SK-N-SH (cell line): ENCODE results near the gene CLDN19. TPM values are rescaled to one million over a fixed set of nuclear protein-coding genes. Genes with fewer than 3 reads are reported as not detected.

Experiments
- CTCF ChIA-PET: fragments of 300-600, 350-600 bp; formaldehyde crosslinking; extraction: SDS; loops from one replicate; lab custom pipeline; 2021; lab: Yijun Ruan, JAX
- POLR2A ChIA-PET: fragments of 350-600 bp; sonication (Branson Sonifier 250); formaldehyde crosslinking; extraction: SDS; loops from one replicate; lab custom pipeline; 2020; ENCODE audit warnings: antibody characterized with exemption, inconsistent platforms; lab: Yijun Ruan, JAX
- DNase-seq: peaks from one replicate; pipeline ENCODE4 v3.0.0; 2012
- H2AFZ ChIP-seq: fragments of 200-600 bp; sonication (generic); 2 replicates; pipeline ENCODE4 v1.8.1; 2016; ENCODE audit warnings: antibody characterized with exemption, mild to moderate bottlenecking, low read depth
- H3F3A ChIP-seq: fragments of 200-600 bp; sonication (generic); replicated peaks from 2 replicates; pipeline ENCODE3; 2016; ENCODE audit warnings: antibody characterized with exemption, mild to moderate bottlenecking; ENCODE audit not compliant: insufficient read depth
- H3K27ac ChIP-seq, 2 experiments: fragments of 200-500 bp in 1 of 2; fragments of 200-600 bp in 1 of 2; sonication (Bioruptor generic) in 1 of 2; sonication (generic), shearing (Covaris generic) in 1 of 2; 2 replicates each; pipeline versions ENCODE4 v1.5.1 to v1.6.1; 2014 to 2016; ENCODE audit warnings: low read depth in 2 of 2, inconsistent platforms in 1 of 2, low read length in 1 of 2, mild to moderate bottlenecking in 1 of 2, mixed read lengths in 1 of 2
- H3K27me3 ChIP-seq: fragments of 200-600 bp; sonication (generic), shearing (Covaris generic); 2 replicates; pipeline ENCODE4 v1.6.1; 2016; ENCODE audit warnings: mixed run types; ENCODE audit not compliant: insufficient read depth
- H3K36me3 ChIP-seq, 2 experiments: fragments of 200-500 bp in 1 of 2; fragments of 200-600 bp in 1 of 2; sonication (Bioruptor generic) in 1 of 2; sonication (generic) in 1 of 2; replicated peaks in 1 of 2; 2 replicates each; pipeline versions ENCODE3 to v1.5.1; 2014 to 2016; ENCODE audit warnings: low read length in 1 of 2, mild to moderate bottlenecking in 1 of 2; ENCODE audit not compliant: insufficient read depth in 2 of 2, control insufficient read depth in 1 of 2
- H3K4me1 ChIP-seq, 2 experiments: fragments of 200-500 bp in 1 of 2; fragments of 200-600 bp in 1 of 2; sonication (Bioruptor generic) in 1 of 2; sonication (generic), shearing (Covaris generic) in 1 of 2; 2 replicates each; pipeline versions ENCODE4 v1.5.1 to v1.6.1; 2014 to 2016; ENCODE audit warnings: low read depth in 1 of 2, low read length in 1 of 2, mixed run types in 1 of 2; ENCODE audit not compliant: insufficient read depth in 2 of 2, control insufficient read depth in 1 of 2
- H3K4me2 ChIP-seq: fragments of 200-600 bp; sonication (generic), shearing (Covaris generic); 2 replicates; pipeline ENCODE4 v1.6.1; 2017; ENCODE audit warnings: mixed run types
- H3K4me3 ChIP-seq, 2 experiments: fragments of 200-500 bp in 1 of 2; fragments of 200-600 bp in 1 of 2; sonication (Bioruptor generic) in 1 of 2; sonication (generic), shearing (Covaris generic) in 1 of 2; 2 replicates each; pipeline versions ENCODE4 v1.5.1 to v1.8.1; 2014 to 2016; ENCODE audit warnings: low read depth in 2 of 2, inconsistent platforms in 1 of 2, low read length in 1 of 2, mild to moderate bottlenecking in 1 of 2, mixed read lengths in 1 of 2, moderate library complexity in 1 of 2
- H3K79me2 ChIP-seq: fragments of 200-600 bp; sonication (generic); 2 replicates; pipeline ENCODE4 v1.8.1; 2017; ENCODE audit warnings: mild to moderate bottlenecking; ENCODE audit not compliant: insufficient read depth
- H3K9ac ChIP-seq: fragments of 200-600 bp; sonication (generic); 2 replicates; pipeline ENCODE4 v1.6.1; 2017; ENCODE audit warnings: mixed run types
- H3K9me2 ChIP-seq: fragments of 200-600 bp; sonication (generic); 2 replicates; pipeline ENCODE4 v1.6.1; 2017; ENCODE audit warnings: mixed run types
- H3K9me3 ChIP-seq: fragments of 200-600 bp; sonication (generic); 2 replicates; pipeline ENCODE4 v1.6.1; 2017; ENCODE audit warnings: mixed run types, mild to moderate bottlenecking, moderate library complexity
- H4K20me1 ChIP-seq: fragments of 200-600 bp; sonication (generic); 2 replicates; pipeline ENCODE4 v1.6.1; 2017; ENCODE audit warnings: mild to moderate bottlenecking, mixed run types; ENCODE audit not compliant: insufficient read depth
- EZH2phosphoT487 ChIP-seq: fragments of 200-600 bp; sonication (generic); IDR thresholded peaks from 2 replicates; pipeline ENCODE4 v1.6.1; 2017; ENCODE audit warnings: low read depth, mixed run types, mild to moderate bottlenecking, antibody characterized with exemption, moderate library complexity, borderline replicate concordance
- FOSL2 ChIP-seq: IDR thresholded peaks from 2 replicates; pipeline ENCODE4 v1.4.0; 2012; ENCODE audit warnings: low read depth, mild to moderate bottlenecking, moderate library complexity, borderline replicate concordance
- GABPA ChIP-seq: IDR thresholded peaks from 2 replicates; pipeline ENCODE4 v1.4.0; 2012; ENCODE audit warnings: low read depth, mild to moderate bottlenecking
- IRF3 ChIP-seq: fragments of 150-350 bp; IDR thresholded peaks from 2 replicates; pipeline ENCODE4 v1.6.1; 2016; ENCODE audit warnings: mild to moderate bottlenecking, low read depth, low read length
- MAX ChIP-seq: IDR thresholded peaks from 2 replicates; pipeline ENCODE4 v1.4.0; 2012; ENCODE audit warnings: low read depth
- NFIC ChIP-seq: IDR thresholded peaks from 2 replicates; pipeline ENCODE4 v1.4.0; 2012; ENCODE audit warnings: borderline replicate concordance
- POLR2AphosphoS5 ChIP-seq: IDR thresholded peaks from 2 replicates; pipeline ENCODE4 v1.6.1; 2012; ENCODE audit warnings: low read depth, low read length
- RFX5 ChIP-seq: IDR thresholded peaks from 2 replicates; pipeline ENCODE4 v1.6.1; 2012; ENCODE audit warnings: mild to moderate bottlenecking, improper control_type of control experiment, low read length
- TAF1 ChIP-seq: IDR thresholded peaks from 2 replicates; pipeline ENCODE4 v1.6.1; 2012; ENCODE audit warnings: low read depth, mild to moderate bottlenecking, low read length, moderate library complexity, borderline replicate concordance
- WGBS: methylation state at CpG from one replicate; pipeline ENCODE4 v1.1.6; 2017; ENCODE audit warnings: low lambda C conversion rate; 5-methylcytosine and 5-hydroxymethylcytosine counted together
- polyA plus RNA-seq, 3 experiments: library from polyadenylated mRNA; depleted of rRNA; stranded (reverse); fragments of >200 nt; gene quantifications; 2 replicates each; pipeline ENCODE4 v1.2.3, GENCODE V29; 2012
- TF ChIP-seq, protein P1 (sequence below): fragments of 200-600 bp; sonication (generic); IDR thresholded peaks from 2 replicates; pipeline ENCODE4 v1.6.1; 2017; ENCODE audit warnings: antibody characterized with exemption, mild to moderate bottlenecking, moderate library complexity

The CLDN19 gene
- polyA plus RNA-seq, 1 of the 3 experiments (the other 2 are of a cell fraction), result not detected

- Histone ChIP-seq H3K36me3 (peaks cover 8 to 34% of the 10 kb centered on the region in 2 experiments), H3K4me2 (no peak overlapping the region), H3K79me2 (no peaks in the 10 kb centered on the region), H3K9me3 (no peaks in the 10 kb centered on the region), H3K4me3 (no peak overlapping the region), H3K9ac (no peak overlapping the region), H3F3A (no peaks in the 10 kb centered on the region), H3K9me2 (no peaks in the 10 kb centered on the region), H3K4me1 (peaks cover 0 to 20% of the 10 kb centered on the region in 2 experiments; a peak in 1 of 4 replicates), H3K27me3 (no peaks in the 10 kb centered on the region), H3K27ac (no peak overlapping the region), H4K20me1 (no peaks in the 10 kb centered on the region), H2AFZ (no peak overlapping the region)
- CTCF ChIA-PET, result interaction anchor here (0.8 to 4.4 kb wide), 11 partner anchors 11 to 598 kb away, joined by 3 to 32 read pairs (median 5); no protein-coding TSS in a partner anchor
- 96% methylated on average over 6 of the region's 8 CpGs for WGBS
- TF ChIP-seq TAF1 (no peak), IRF3 (no peak), GABPA (no peak), NFIC (no peak), MAX (no peak), EZH2phosphoT487 (no peak), POLR2AphosphoS5 (no peak)
- peak; percentile 2 for DNase-seq
- POLR2A ChIA-PET, result no interaction called here
These were observed 5.8 kb upstream of the CLDN19 start for GRCh38 chr1:42745851-42746250.

DNA sequence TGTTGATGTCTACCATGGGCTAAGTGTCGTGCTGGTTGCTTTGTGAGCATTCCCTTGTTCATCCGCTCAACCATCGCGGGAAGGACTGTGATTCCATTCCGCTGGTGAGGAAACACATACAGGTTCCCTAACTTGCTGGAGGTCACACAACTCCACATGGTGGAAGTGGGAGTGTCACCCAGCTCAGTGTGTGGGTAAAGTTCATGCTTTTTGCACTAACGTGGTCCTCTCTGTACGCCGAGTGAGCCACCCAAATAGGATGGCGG lies 4.0 kb upstream of the CLDN19 start:
- Histone ChIP-seq H2AFZ (no peak overlapping the region), H3K27me3 (no peaks in the 10 kb centered on the region), H4K20me1 (no peaks in the 10 kb centered on the region), H3F3A (no peaks in the 10 kb centered on the region), H3K4me1 (peaks cover 0 to 20% of the 10 kb centered on the region in 2 experiments; a peak in 1 of 4 replicates), H3K4me2 (no peak overlapping the region), H3K9me2 (no peaks in the 10 kb centered on the region), H3K36me3 (peaks cover 8 to 22% of the 10 kb centered on the region in 2 experiments), H3K9ac (no peak overlapping the region), H3K79me2 (no peaks in the 10 kb centered on the region), H3K9me3 (no peaks in the 10 kb centered on the region), H3K4me3 (no peak overlapping the region), H3K27ac (no peak overlapping the region)
- ChIA-PET POLR2A (interaction anchor here (1.4 kb wide), 1 partner anchor 62 kb away, joined by 7 read pairs; the partner anchor contains the start of gene YBX1), CTCF (interaction anchor here (0.8 to 2.6 kb wide), 3 partner anchors 12 to 330 kb away, joined by 4 to 15 read pairs (median 5); no protein-coding TSS in a partner anchor)
- 98% methylated on average over 9 of the region's 9 CpGs for WGBS
- no peak for DNase-seq
- TF ChIP-seq FOSL2 (no peak), RFX5 (no peak)
- TF ChIP-seq, protein P1, sequence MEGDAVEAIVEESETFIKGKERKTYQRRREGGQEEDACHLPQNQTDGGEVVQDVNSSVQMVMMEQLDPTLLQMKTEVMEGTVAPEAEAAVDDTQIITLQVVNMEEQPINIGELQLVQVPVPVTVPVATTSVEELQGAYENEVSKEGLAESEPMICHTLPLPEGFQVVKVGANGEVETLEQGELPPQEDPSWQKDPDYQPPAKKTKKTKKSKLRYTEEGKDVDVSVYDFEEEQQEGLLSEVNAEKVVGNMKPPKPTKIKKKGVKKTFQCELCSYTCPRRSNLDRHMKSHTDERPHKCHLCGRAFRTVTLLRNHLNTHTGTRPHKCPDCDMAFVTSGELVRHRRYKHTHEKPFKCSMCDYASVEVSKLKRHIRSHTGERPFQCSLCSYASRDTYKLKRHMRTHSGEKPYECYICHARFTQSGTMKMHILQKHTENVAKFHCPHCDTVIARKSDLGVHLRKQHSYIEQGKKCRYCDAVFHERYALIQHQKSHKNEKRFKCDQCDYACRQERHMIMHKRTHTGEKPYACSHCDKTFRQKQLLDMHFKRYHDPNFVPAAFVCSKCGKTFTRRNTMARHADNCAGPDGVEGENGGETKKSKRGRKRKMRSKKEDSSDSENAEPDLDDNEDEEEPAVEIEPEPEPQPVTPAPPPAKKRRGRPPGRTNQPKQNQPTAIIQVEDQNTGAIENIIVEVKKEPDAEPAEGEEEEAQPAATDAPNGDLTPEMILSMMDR, result no peak
